Inflammatory macrophage (primary cell): ENCODE results near the gene SLC29A3.
"Not testable (repeated sequence)": the region's sequence is repeated elsewhere in the genome, so short reads cannot be mapped to it uniquely, and the experiment has no call there.

Source experiments
- DNase-seq, 2 donors: peaks; one replicate each; pipeline ENCODE4 v3.0.0-alpha.2; 2020 to 2022

SLC29A3 gene

GRCh38 chr10:71284544-71285179 is 34.4 kb upstream of the SLC29A3 start:
- no peak for DNase-seq

- DNase-seq: peak in 1 of 2 donors; percentile 42
These were observed 33.9 kb upstream of the SLC29A3 start for GRCh38 chr10:71285180-71285545.

- DNase-seq: no peak
These were observed 33.1 kb upstream of the SLC29A3 start for GRCh38 chr10:71285986-71286385.

- no peak for DNase-seq
These were observed 32.4 kb upstream of the SLC29A3 start for GRCh38 chr10:71286521-71287294.

GRCh38 chr10:71287456-71287855 is 31.6 kb upstream of the SLC29A3 start:
- DNase-seq: no peak

GRCh38 chr10:71288461-71288860 is 30.6 kb upstream of the SLC29A3 start:
- no peak for DNase-seq

GRCh38 chr10:71289421-71290130 is 29.5 kb upstream of the SLC29A3 start:
- no peak for DNase-seq

- no peak for DNase-seq
These were observed 28.7 kb upstream of the SLC29A3 start for GRCh38 chr10:71290331-71290730.

- no peak for DNase-seq
These were observed 28.1 kb upstream of the SLC29A3 start for GRCh38 chr10:71290806-71291527.

GRCh38 chr10:71291528-71291900 is 27.5 kb upstream of the SLC29A3 start:
- DNase-seq: no peak

GRCh38 chr10:71292624-71293445 is 26.2 kb upstream of the SLC29A3 start:
- DNase-seq: no peak

GRCh38 chr10:71293446-71294084 is 25.5 kb upstream of the SLC29A3 start:
- DNase-seq: no peak

GRCh38 chr10:71294091-71294561 is 24.9 kb upstream of the SLC29A3 start:
- no peak for DNase-seq

GRCh38 chr10:71294856-71295255 is 24.2 kb upstream of the SLC29A3 start:
- DNase-seq: no peak

GRCh38 chr10:71295641-71296040 is 23.4 kb upstream of the SLC29A3 start:
- no peak for DNase-seq

- no peak for DNase-seq
These were observed 23.0 kb upstream of the SLC29A3 start for GRCh38 chr10:71296086-71296485.

- not testable (repeated sequence) for DNase-seq
These were observed 22.2 kb upstream of the SLC29A3 start for GRCh38 chr10:71296811-71297210.

GRCh38 chr10:71297343-71297742 is 21.7 kb upstream of the SLC29A3 start:
- no peak for DNase-seq

GRCh38 chr10:71299071-71299785 is 19.8 kb upstream of the SLC29A3 start:
- peak; percentile 74 to 82 for DNase-seq

GRCh38 chr10:71300555-71301370 is 18.3 kb upstream of the SLC29A3 start:
- DNase-seq: no peak
